Measurements from ENCODE around the gene TRHDE.
A peak's percentile ranks its signal among the peaks of the same experiment; 100 is the strongest.

TRHDE gene

GRCh38 chr12:72491426-72491825, 219.3 kb downstream of the TRHDE start:
- peak; percentile 8 for DNase-seq (ENCODE audit: low read depth)
- no peak for TF ChIP-seq CTCF (IDR thresholded peaks at IDR 0.05; ENCODE audit: control insufficient read depth, insufficient read depth, low read depth, low read length, missing control alignments)
- H3K4me3 ChIP-seq (ENCODE audit: control insufficient read depth, low read depth, low read length) = no peak overlapping the region

- TF ChIP-seq CTCF (IDR thresholded peaks at IDR 0.05; ENCODE audit: control insufficient read depth, insufficient read depth, low read depth, low read length, missing control alignments) = no peak
- H3K4me3 ChIP-seq (ENCODE audit: control insufficient read depth, low read depth, low read length) = no peak overlapping the region
- DNase-seq (ENCODE audit: low read depth) = no peak
Measured at GRCh38 chr12:72493407-72493806, 221.2 kb downstream of the TRHDE start.

- no peak overlapping the region for H3K4me3 ChIP-seq (ENCODE audit: control insufficient read depth, low read depth, low read length)
- no peak for TF ChIP-seq CTCF (IDR thresholded peaks at IDR 0.05; ENCODE audit: control insufficient read depth, insufficient read depth, low read depth, low read length, missing control alignments)
Measured at GRCh38 chr12:72498354-72498753, 226.2 kb downstream of the TRHDE start.

GRCh38 chr12:72499244-72499643, 227.1 kb downstream of the TRHDE start:
- H3K4me3 ChIP-seq (ENCODE audit: control insufficient read depth, low read depth, low read length) = no peak overlapping the region
- DNase-seq (ENCODE audit: low read depth) = no peak
- TF ChIP-seq CTCF (IDR thresholded peaks at IDR 0.05; ENCODE audit: control insufficient read depth, insufficient read depth, low read depth, low read length, missing control alignments) = no peak

More at GRCh38 chr12:72498354-72498753, 226.2 kb downstream of the TRHDE start:
- no peak for DNase-seq (ENCODE audit: low read depth)

GRCh38 chr12:72502546-72502945, 230.4 kb downstream of the TRHDE start:
- TF ChIP-seq CTCF (IDR thresholded peaks at IDR 0.05; ENCODE audit: control insufficient read depth, insufficient read depth, low read depth, low read length, missing control alignments) = no peak
- no peak overlapping the region for H3K4me3 ChIP-seq (ENCODE audit: control insufficient read depth, low read depth, low read length)
- no peak for DNase-seq (ENCODE audit: low read depth)

DNA sequence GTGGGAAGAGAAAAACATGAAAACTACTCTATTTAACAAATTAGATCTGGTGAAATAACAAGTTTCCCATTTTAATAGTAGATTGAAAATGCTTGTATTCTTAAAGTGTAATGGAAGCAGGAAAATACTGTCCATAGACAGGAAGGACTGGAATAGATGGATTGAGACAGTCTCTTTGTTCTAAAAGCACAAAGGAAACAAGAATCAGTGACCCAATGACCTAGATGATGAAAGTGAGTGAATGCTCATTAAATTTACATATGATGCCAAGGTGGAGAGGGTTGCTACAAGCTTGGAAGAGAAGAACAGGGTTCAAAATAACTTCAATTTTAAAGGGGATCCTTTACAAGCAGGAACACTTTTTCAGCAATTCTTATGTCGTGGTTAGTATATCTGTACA, 233.1 kb downstream of the TRHDE start:
- TF ChIP-seq CTCF (IDR thresholded peaks at IDR 0.05; ENCODE audit: control insufficient read depth, insufficient read depth, low read depth, low read length, missing control alignments) = no peak
- DNase-seq (ENCODE audit: low read depth) = no peak
- no peak overlapping the region for H3K4me3 ChIP-seq (ENCODE audit: control insufficient read depth, low read depth, low read length)

- no peak for DNase-seq (ENCODE audit: low read depth)
- H3K4me3 ChIP-seq (ENCODE audit: control insufficient read depth, low read depth, low read length) = no peak overlapping the region
- TF ChIP-seq CTCF (IDR thresholded peaks at IDR 0.05; ENCODE audit: control insufficient read depth, insufficient read depth, low read depth, low read length, missing control alignments) = no peak
Measured at GRCh38 chr12:72509891-72510290, 237.7 kb downstream of the TRHDE start.

Data from AG09309 (cell line).